ENCODE results near the gene RAPGEF3.
A peak's percentile ranks its signal among the peaks of the same experiment; 100 is the strongest.

RAPGEF3 gene

GRCh38 chr12:47758834-47759690, at the start of gene RAPGEF3 (continued):
- TF ChIP-seq ZNF292 (tag by site-specific recombination; IDR thresholded peaks at IDR 0.05; ENCODE audit: borderline replicate concordance, low read depth) (no peak), ZNF114 (tag by site-specific recombination; IDR thresholded peaks at IDR 0.05) (no peak), ZNF513 (tag by site-specific recombination; IDR thresholded peaks at IDR 0.05) (no peak), KLF16 (tag by site-specific recombination; IDR thresholded peaks at IDR 0.05) (peak; percentile 93), ZNF16 (tag by site-specific recombination; IDR thresholded peaks at IDR 0.05; ENCODE audit: low read depth) (no peak), TSHZ1 (tag by site-specific recombination; IDR thresholded peaks at IDR 0.05; ENCODE audit: borderline replicate concordance) (no peak), HIC1 (tag by site-specific recombination; IDR thresholded peaks at IDR 0.05) (peak; percentile 67), ZBTB7A (tag by site-specific recombination; IDR thresholded peaks at IDR 0.05; ENCODE audit: low read depth) (no peak; the same call in 1 of the 2 replicates), TRIM28 (IDR thresholded peaks at IDR 0.05; ENCODE audit: borderline replicate concordance, low read length) (no peak), ZNF626 (tag by site-specific recombination; IDR thresholded peaks at IDR 0.05) (no peak), ZBTB10 (tag by site-specific recombination; IDR thresholded peaks at IDR 0.05) (peak; percentile 93), WT1 (tag by site-specific recombination; IDR thresholded peaks at IDR 0.05) (peak; percentile 68), ZNF433 (tag by site-specific recombination; IDR thresholded peaks at IDR 0.05; ENCODE audit: low read depth) (no peak), FEZF1 (tag by site-specific recombination; IDR thresholded peaks at IDR 0.05) (0 out of 2 replicates have a peak, but pooled peaks have one; percentile 36), ZNF280C (tag by site-specific recombination; IDR thresholded peaks at IDR 0.05) (no peak), IKZF3 (tag by site-specific recombination; IDR thresholded peaks at IDR 0.05) (peak; percentile 84), ZNF221 (tag by site-specific recombination; IDR thresholded peaks at IDR 0.05; ENCODE audit: borderline replicate concordance) (no peak), HOXC10 (CRISPR knock-in tag; IDR thresholded peaks at IDR 0.05) (no peak), ZNF214 (tag by site-specific recombination; IDR thresholded peaks at IDR 0.05; ENCODE audit: borderline replicate concordance) (no peak), ZNF514 (tag by site-specific recombination; IDR thresholded peaks at IDR 0.05) (no peak), ZNF426 (tag by site-specific recombination; IDR thresholded peaks at IDR 0.05) (no peak), RBAK (tag by site-specific recombination; IDR thresholded peaks at IDR 0.05) (no peak), ZNF112 (tag by site-specific recombination; IDR thresholded peaks at IDR 0.05) (no peak), ZNF701 (tag by site-specific recombination; IDR thresholded peaks at IDR 0.05) (no peak), KLF1 (tag by site-specific recombination; IDR thresholded peaks at IDR 0.05) (peak; percentile 73), ZSCAN30 (tag by site-specific recombination; IDR thresholded peaks at IDR 0.05) (peak; percentile 51; the same call in 1 of the 2 replicates), ZNF777 (tag by site-specific recombination; IDR thresholded peaks at IDR 0.05; ENCODE audit: borderline replicate concordance) (no peak), ZNF266 (tag by site-specific recombination; IDR thresholded peaks at IDR 0.05; ENCODE audit: low read depth) (no peak)
